Smooth muscle cell (in vitro differentiated cells): Measurements from ENCODE around the gene NAB2. TPM values are rescaled to one million over a fixed set of nuclear protein-coding genes. Genes with fewer than 3 reads are reported as not detected.

Experiments used
- DNase-seq: peaks from one replicate; lab custom pipeline; 2025; ENCODE audit not compliant: unreplicated experiment; lab: John Stamatoyannopoulos, UW
- H2AFZ ChIP-seq: fragments of 200-600 bp; sonication (generic); 2 replicates; pipeline ENCODE4 v1.6.0; 2016; ENCODE audit warnings: antibody characterized with exemption, low read depth, mild to moderate bottlenecking
- H3F3A ChIP-seq: fragments of 200-600 bp; sonication (generic); 2 replicates; pipeline ENCODE4 v1.6.0; 2017; ENCODE audit warnings: antibody characterized with exemption, low read depth
- H3K27ac ChIP-seq: fragments of 200-600 bp; sonication (generic); 2 replicates; pipeline ENCODE4 v1.5.1; 2016; ENCODE audit warnings: low read depth, mild to moderate bottlenecking
- H3K27me3 ChIP-seq: fragments of 200-600 bp; sonication (generic); 2 replicates; pipeline ENCODE4 v1.6.1; 2016; ENCODE audit warnings: low read depth, mild to moderate bottlenecking
- H3K36me3 ChIP-seq: fragments of 200-600 bp; sonication (generic); 2 replicates; pipeline ENCODE4 v1.5.1; 2016; ENCODE audit warnings: low read depth
- H3K4me1 ChIP-seq: fragments of 200-600 bp; sonication (generic); 2 replicates; pipeline ENCODE4 v1.5.1; 2016; ENCODE audit warnings: low read depth
- H3K4me2 ChIP-seq: fragments of 200-600 bp; sonication (generic); 2 replicates; pipeline ENCODE4 v1.6.0; 2016; ENCODE audit warnings: mild to moderate bottlenecking
- H3K4me3 ChIP-seq: fragments of 200-600 bp; sonication (generic); 2 replicates; pipeline ENCODE4 v1.5.1; 2016; ENCODE audit warnings: mild to moderate bottlenecking
- H3K79me2 ChIP-seq: fragments of 200-600 bp; sonication (generic); 2 replicates; pipeline ENCODE4 v1.6.0; 2016; ENCODE audit warnings: low read depth, mild to moderate bottlenecking
- H3K9ac ChIP-seq: fragments of 200-600 bp; sonication (generic); 2 replicates; pipeline ENCODE4 v1.6.0; 2016; ENCODE audit warnings: low read depth
- H3K9me3 ChIP-seq: fragments of 200-600 bp; sonication (generic); replicated peaks from 2 replicates; pipeline ENCODE4 v1.5.1; 2016; ENCODE audit warnings: low read depth
- H4K20me1 ChIP-seq: fragments of 200-600 bp; sonication (generic); 2 replicates; pipeline ENCODE4 v1.6.0; 2016; ENCODE audit warnings: low read depth
- CTCF ChIP-seq: fragments of 200-600 bp; sonication (generic); IDR thresholded peaks from 2 replicates; pipeline ENCODE4 v1.5.1; 2017; ENCODE audit warnings: borderline replicate concordance, mild to moderate bottlenecking, antibody characterized with exemption; ENCODE audit not compliant: insufficient read depth, poor library complexity, severe bottlenecking
- WGBS: methylation state at CpG from one replicate; pipeline ENCODE4 v1.1.7; 2016; ENCODE audit warnings: low lambda C conversion rate; 5-methylcytosine and 5-hydroxymethylcytosine counted together
- polyA plus RNA-seq: library from polyadenylated mRNA; unstranded; fragments of >200 nt; fragmentation: Nextera tagmentation; extraction: Ambion mirVana; gene quantifications from 2 replicates; pipeline ENCODE4 v1.2.1, GENCODE V29; 2016
- total RNA-seq: library from RNA; depleted of rRNA; stranded (reverse); fragments of >200 nt; gene quantifications from 2 replicates; pipeline ENCODE4 v1.2.3, GENCODE V29; 2014

The NAB2 gene
- total and polyA plus RNA-seq, 2 experiments from 2014 or later: 39.7 to 58.3 TPM

- H3K4me3 ChIP-seq: no peak overlapping the region
- WGBS: 98% methylated on average over 14 of the region's 14 CpGs
These were observed 16.3 kb downstream of the NAB2 start for GRCh38 chr12:57105011-57105753.

GRCh38 chr12:57106021-57106708 lies 17.3 kb downstream of the NAB2 start:
- no peak overlapping the region for H3K4me3 ChIP-seq
- no peak overlapping the region for H3K27ac ChIP-seq
- no peaks in the 10 kb centered on the region for H3K36me3 ChIP-seq
- H3K4me1 ChIP-seq: peaks cover 18% of the 10 kb centered on the region
- no peak for TF ChIP-seq CTCF
- WGBS: 96% methylated on average over 9 of the region's 9 CpGs
- no peak for DNase-seq
- H2AFZ ChIP-seq: no peak overlapping the region
- H3K9me3 ChIP-seq: no peaks in the 10 kb centered on the region
- H3K4me2 ChIP-seq: no peak overlapping the region
- H3K27me3 ChIP-seq: no peaks in the 10 kb centered on the region
- peaks cover 2% of the 10 kb centered on the region for H3F3A ChIP-seq
- H3K79me2 ChIP-seq: peaks cover 18% of the 10 kb centered on the region
- H4K20me1 ChIP-seq: peaks cover 27% of the 10 kb centered on the region
- H3K9ac ChIP-seq: no peak overlapping the region

More at GRCh38 chr12:57105011-57105753, 16.3 kb downstream of the NAB2 start:
- TF ChIP-seq CTCF: no peak
- Histone ChIP-seq H3K36me3 (no peaks in the 10 kb centered on the region), H3K4me2 (no peak overlapping the region), H3K79me2 (peaks cover 18% of the 10 kb centered on the region), H4K20me1 (peaks cover 27% of the 10 kb centered on the region), H3F3A (no peaks in the 10 kb centered on the region), H2AFZ (no peak overlapping the region), H3K4me1 (peaks cover 11% of the 10 kb centered on the region), H3K27ac (no peak overlapping the region), H3K27me3 (no peaks in the 10 kb centered on the region), H3K9me3 (no peaks in the 10 kb centered on the region), H3K9ac (no peak overlapping the region)
- no peak for DNase-seq

DNA sequence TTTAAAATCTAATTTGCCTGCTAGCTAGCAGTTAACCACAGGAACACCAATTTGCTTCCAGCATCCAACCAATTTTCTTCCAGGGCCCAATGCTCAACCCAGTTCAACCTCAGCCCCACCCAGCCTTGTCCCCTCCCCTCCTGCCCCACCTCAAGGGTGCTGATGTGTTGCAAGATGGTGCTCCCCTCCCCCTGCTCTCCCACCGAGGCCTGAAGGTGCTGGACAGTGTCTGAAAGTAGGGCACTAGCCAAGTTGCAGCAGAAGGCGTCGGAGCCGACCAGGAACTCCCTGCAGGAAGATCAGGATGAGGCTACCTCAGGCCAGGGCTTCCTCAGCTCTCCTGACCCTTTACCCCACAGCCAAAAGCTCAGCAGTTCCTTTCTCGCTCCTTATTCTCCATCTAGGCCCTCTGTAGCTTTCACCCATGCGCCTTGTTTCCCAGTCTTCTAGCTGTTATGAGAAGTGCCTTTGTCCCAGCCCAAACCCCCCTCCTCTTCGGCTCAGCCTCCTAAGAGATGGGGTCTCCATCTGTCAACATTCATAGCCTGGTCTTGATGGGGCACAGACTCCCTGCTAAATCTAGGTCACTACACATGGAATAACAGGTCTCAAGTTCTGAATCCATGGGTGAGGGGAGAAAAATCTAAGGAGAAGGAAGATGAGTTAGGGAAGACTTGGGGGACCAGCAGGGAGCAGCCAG lies 18.7 kb downstream of the NAB2 start:
- no peak overlapping the region for H3K9ac ChIP-seq
- no peak overlapping the region for H3K4me3 ChIP-seq
- no peaks in the 10 kb centered on the region for H3K36me3 ChIP-seq
- no peak for TF ChIP-seq CTCF
- no peak overlapping the region for H3K27ac ChIP-seq
- no peak for DNase-seq
- no peaks in the 10 kb centered on the region for H3K27me3 ChIP-seq
- H3K9me3 ChIP-seq: no peaks in the 10 kb centered on the region
- H2AFZ ChIP-seq: no peak overlapping the region
- peaks cover 28% of the 10 kb centered on the region for H3K4me1 ChIP-seq
- peaks cover 18% of the 10 kb centered on the region for H3K79me2 ChIP-seq
- H3K4me2 ChIP-seq: no peak overlapping the region
- H4K20me1 ChIP-seq: peaks cover 27% of the 10 kb centered on the region
- 81% methylated on average over 7 of the region's 7 CpGs for whole genome bisulfite sequencing
- H3F3A ChIP-seq: peaks cover 13% of the 10 kb centered on the region
